ENCODE measurements around the gene MICU1. TPM values are rescaled to one million over a fixed set of nuclear protein-coding genes. Genes with fewer than 3 reads are reported as not detected.
"Not testable (repeated sequence)": the region's sequence is repeated elsewhere in the genome, so short reads cannot be mapped to it uniquely, and the experiment has no call there.

MICU1 gene
- polyA plus RNA-seq, 4 donors, result 65.2 to 93.4 (median 76.6) TPM

DNA sequence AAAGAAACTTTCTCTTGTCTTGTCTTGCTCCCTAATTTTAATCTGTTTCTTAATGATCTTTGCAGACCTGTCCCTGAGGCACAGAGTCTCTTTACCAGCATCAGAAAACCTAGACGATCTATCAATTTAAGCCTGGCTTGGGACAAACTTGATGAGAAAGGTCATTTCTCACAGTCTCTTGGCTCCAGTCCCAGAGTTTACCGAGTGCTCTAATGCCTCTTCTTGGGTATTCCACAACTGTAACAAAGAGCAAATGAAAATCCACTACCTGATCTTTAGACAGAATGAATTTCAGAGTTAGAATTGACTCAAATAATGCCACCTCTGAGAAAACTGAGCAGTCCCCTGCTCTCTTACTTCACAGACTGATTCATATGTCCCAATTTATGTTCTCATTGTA, 164.8 kb downstream of the MICU1 start:
- no peak for DNase-seq (ENCODE audit: low read depth in 4 of 4, low spot score in 3 of 4)

GRCh38 chr10:72460284-72460876, 165.5 kb downstream of the MICU1 start:
- DNase-seq (ENCODE audit: low read depth in 4 of 4, low spot score in 3 of 4), result no peak

DNA sequence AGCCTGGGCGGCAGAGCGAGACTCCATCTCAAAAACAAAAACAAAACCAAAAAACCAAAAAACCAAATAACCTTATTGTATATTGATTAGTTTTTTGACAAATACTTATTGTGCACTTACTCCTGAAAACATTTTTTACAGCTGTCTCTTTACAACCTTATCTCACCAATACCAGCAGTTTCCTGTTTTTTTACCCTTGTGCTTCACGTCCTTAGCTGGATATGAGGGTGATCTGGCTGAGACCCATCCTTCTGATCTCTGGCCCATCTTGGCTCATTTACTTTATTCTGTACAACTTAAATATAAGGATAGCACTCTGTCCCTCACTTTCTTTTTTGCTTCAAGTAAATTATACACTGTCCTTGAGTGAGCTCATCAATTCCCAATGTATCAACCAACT, 166.6 kb downstream of the MICU1 start:
- DNase-seq (ENCODE audit: low read depth in 4 of 4, low spot score in 3 of 4), result no peak

DNA sequence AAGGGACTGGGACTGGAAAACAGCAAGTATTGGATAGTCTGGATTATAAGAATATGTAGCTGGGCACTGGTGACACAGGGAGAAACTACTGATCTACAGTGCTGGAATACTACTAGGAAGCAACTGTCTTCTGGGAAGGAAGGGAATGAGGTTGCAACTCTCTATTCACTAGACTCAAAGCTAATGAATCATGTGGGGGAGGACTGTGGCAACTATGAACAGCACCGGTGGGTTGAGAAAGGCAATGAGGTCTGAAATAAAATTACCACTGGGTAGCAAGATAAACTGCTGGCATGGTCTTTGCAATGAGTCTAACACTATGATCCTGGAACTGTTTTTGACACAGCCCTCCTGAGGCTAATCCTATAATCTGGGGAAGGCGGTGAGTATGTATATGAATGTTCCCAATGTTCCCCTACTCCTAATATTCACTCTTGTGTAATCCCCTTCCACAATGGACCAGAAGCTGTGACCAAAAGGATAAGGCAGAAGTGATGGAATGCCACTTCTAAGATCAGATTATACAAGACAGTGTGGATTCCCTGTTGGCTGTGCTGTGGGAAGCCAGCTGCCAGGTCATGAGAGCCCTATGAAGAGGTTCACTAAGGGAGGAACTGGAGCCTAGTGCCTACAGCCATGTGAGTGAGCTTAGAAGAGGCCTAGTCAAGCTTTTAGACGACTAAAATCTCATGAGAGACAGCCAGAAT, 169.8 kb downstream of the MICU1 start:
- DNase-seq (ENCODE audit: low read depth in 4 of 4, low spot score in 3 of 4), result no peak

- DNase-seq (ENCODE audit: low read depth in 4 of 4, low spot score in 3 of 4), result no peak
These were observed 175.9 kb downstream of the MICU1 start for GRCh38 chr10:72449941-72450441.

DNA sequence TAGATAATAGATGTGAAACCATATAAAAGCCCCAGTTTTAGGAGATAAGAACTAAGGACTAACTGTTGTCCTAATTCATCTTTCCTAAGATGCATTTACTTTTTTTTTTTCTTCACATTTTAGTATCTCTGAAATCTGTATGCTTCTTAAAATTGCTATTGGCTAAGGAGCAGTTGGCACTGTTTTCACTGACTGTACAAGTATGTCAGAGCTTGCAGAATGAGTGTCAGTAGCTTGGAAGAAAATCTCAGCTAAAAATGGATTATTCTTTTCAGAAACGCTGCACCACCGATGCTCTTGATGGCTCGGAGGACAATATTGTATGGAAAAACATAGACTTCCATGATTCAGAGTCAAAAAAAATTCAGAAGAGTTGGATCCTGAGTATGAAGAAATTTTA, 180.0 kb downstream of the MICU1 start:
- DNase-seq (ENCODE audit: low read depth in 4 of 4, low spot score in 3 of 4), result no peak

GRCh38 chr10:72442969-72443368, 182.9 kb downstream of the MICU1 start:
- not testable (repeated sequence) for DNase-seq (ENCODE audit: low read depth in 4 of 4, low spot score in 3 of 4)

- DNase-seq (ENCODE audit: low read depth in 4 of 4, low spot score in 3 of 4), result no peak
These were observed 190.3 kb downstream of the MICU1 start for GRCh38 chr10:72435570-72435969.

DNA sequence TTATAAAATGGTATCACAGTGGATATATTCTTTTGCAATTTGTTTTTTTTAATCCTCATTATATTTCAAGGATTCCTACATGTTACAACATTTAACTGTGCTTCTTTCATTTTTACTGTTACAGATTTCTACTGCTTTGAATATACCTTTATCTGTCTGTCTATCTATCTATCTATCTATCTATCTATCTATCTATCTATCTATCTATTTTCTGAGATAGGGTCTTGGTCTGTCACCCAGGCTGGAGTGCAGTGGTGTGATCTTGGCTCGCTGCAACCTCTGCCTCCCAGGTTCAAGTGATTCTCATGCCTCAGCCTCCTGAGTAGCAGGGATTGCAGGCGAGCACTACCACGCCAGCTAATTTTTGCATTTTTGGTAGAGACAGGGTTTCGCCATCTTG, 194.9 kb downstream of the MICU1 start:
- DNase-seq (ENCODE audit: low read depth in 4 of 4, low spot score in 3 of 4), result not testable (repeated sequence)

- no peak for DNase-seq (ENCODE audit: low read depth in 4 of 4, low spot score in 3 of 4)
These were observed 195.9 kb downstream of the MICU1 start for GRCh38 chr10:72429931-72430330.

DNA sequence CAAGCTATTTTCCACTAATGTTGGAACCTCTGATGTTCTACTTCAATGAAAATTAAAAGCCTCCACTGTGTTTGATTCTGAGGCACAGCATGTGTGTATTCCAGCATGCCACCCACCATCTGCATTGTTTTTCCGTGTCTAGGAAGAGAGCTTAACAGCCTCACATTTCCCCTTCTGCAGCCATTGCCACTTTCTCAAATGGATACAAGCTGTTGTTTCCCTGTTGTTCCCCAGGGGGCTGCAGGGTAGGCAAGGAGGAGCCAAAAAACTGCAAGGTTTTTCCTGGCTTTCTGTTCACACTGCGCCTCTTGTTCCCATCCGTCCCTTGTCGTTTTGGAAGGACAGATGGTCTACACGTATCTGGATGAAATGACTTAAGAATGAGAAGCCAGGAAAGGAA, 198.9 kb downstream of the MICU1 start:
- DNase-seq (ENCODE audit: low read depth in 4 of 4, low spot score in 3 of 4), result no peak

DNA sequence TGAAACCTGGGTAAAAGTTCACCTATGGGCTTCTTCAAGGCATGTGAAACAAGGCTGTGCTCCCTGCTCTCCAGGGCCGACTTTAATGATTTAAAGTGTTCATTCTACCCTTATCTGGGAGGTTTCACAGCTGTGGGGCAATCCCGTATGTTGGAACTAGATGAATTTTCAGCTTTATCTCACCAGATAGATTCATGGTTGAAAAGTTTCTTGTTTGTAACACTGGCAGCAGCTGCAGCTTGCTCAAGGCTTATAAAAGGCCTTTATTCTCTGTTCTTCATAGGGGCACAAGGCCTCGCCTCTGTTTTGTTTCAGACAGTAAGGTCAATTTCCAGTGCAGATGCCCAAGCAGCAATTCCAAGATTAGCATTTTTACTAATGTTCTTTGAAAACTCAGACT, 200.7 kb downstream of the MICU1 start:
- DNase-seq (ENCODE audit: low read depth in 4 of 4, low spot score in 3 of 4), result no peak

DNA sequence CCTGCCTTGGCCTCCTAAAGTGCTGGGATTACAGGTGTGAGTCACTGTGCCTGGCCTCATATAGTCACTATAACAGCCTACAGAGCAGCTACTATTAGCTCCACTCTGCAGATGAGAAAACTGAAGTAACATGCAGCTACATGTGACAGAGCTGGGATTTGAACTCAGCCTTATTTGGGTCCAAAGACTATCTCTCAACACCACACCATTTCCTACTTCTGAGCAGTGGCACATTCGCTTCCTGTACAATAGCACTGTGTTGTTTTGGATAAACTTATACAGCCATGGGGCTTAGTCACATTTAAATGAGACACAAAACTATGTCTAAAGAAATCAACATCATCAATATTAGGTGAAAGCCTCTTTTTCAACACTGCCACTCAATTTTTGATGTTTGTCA, 201.3 kb downstream of the MICU1 start:
- no peak for DNase-seq (ENCODE audit: low read depth in 4 of 4, low spot score in 3 of 4)

DNA sequence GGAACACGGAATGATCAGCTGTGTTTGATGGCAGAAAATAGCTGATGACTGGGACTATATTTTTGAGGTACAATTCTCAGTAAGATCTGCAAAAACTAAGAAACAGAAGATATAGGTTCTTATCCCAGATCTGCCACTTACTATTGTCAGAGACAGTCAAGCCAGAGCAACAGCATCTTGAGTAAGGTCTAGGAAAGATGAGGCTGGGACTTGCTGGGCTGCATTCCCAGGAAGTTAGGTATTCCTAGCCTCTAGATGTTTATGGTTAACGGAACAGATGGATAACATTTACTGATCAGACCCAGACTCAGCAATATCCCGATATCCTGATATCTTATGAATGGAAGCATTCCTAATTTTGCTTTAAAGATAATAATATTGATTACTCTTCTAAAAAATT, 202.5 kb downstream of the MICU1 start:
- no peak for DNase-seq (ENCODE audit: low read depth in 4 of 4, low spot score in 3 of 4)

DNA sequence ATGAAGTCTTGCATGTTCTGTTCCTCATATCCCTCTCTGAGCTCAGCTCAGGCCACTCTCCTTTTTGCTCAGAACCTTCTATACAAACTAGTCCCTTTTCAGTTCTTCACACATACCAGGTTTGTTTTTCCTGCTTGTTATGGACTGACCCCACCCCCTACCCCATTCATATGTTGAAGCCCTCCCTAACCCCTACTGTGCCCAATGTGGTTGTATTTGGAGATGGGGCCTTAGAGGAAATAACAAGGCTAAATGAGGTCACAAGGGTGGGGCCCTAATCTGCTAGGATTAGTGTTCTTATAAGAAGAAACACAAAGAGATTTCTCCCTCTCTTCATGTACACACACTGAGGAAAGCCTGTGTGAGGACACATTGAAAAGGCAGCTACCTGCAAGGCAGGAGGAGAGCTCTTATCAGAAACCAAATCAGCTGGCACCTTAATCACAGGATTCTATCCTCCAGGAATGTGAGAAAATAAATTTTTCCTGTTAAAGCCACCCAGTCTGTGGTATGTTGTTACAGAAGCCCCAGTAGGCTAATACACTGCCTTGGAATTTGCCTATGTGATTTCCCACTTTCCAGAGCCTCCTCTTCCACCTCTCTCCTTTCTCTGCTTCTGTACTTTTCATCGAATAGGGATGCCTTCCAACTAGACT, 203.9 kb downstream of the MICU1 start:
- no peak for DNase-seq (ENCODE audit: low read depth in 4 of 4, low spot score in 3 of 4)

GRCh38 chr10:72419241-72419640, 206.6 kb downstream of the MICU1 start:
- DNase-seq (ENCODE audit: low read depth in 4 of 4, low spot score in 3 of 4), result no peak

- DNase-seq (ENCODE audit: low read depth in 4 of 4, low spot score in 3 of 4), result no peak
These were observed 207.2 kb downstream of the MICU1 start for GRCh38 chr10:72418679-72419078.

DNA sequence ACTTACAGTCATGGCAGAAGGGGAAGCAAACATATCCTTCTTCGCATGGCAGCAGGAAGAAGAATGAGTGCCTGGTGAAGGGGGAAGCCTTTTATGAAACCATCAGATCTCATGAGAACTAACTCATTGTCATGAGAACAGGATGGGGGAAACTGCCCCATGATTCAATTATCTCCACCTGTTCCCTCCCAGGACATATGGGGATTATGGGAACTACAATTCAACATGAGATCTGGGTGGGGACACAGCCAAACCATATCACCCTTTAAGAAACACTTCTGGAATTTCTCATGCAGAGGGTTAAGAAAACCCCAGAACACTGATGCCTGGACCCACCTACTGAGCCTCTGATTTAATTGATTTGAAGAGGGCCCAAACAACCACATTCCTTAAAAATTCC, 207.9 kb downstream of the MICU1 start:
- no peak for DNase-seq (ENCODE audit: low read depth in 4 of 4, low spot score in 3 of 4)

- DNase-seq (ENCODE audit: low read depth in 4 of 4, low spot score in 3 of 4), result no peak
These were observed 209.2 kb downstream of the MICU1 start for GRCh38 chr10:72416661-72417060.

GRCh38 chr10:72414642-72415041, 211.2 kb downstream of the MICU1 start:
- DNase-seq (ENCODE audit: low read depth in 4 of 4, low spot score in 3 of 4), result no peak

DNA sequence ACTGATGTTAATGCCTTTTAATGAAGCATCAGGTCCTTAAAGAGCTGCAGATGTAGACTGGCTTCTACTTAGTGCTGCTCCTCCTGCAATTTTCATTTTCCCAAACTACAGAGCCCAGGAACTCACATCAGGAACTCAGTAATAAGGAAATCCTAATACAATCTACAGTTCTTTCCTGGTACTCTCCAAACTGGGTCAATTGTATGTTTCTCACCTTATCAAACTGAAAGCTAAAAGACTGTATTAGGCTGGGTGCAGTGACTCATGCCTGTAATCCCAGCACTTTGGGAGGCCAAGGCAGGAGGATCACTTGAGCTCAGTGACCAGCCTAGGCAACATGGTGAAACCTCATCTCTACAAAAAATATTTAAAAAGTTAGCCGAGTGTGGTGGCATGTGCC, 216.7 kb downstream of the MICU1 start:
- DNase-seq (ENCODE audit: low read depth in 4 of 4, low spot score in 3 of 4), result no peak

Measured in left renal pelvis (tissue), 4 donors.